NK-92 (cell line): Measurements from ENCODE around the gene OR52E2.

ENCODE experiments used
- DNase-seq: peaks from one replicate; lab custom pipeline; 2025; ENCODE audit not compliant: unreplicated experiment; lab: John Stamatoyannopoulos, UW

The OR52E2 gene

GRCh38 chr11:5013012-5013411 is 46.4 kb downstream of the OR52E2 start:
- DNase-seq: no peak

- no peak for DNase-seq
Measured at GRCh38 chr11:5011254-5011653, 48.2 kb downstream of the OR52E2 start.
